Measurements from ENCODE around the gene LANCL2. TPM values are rescaled to one million over a fixed set of nuclear protein-coding genes. Genes with fewer than 3 reads are reported as not detected.

Gene LANCL2
- total RNA-seq, 1 donor from 2014 or later: 21.3 TPM

DNA sequence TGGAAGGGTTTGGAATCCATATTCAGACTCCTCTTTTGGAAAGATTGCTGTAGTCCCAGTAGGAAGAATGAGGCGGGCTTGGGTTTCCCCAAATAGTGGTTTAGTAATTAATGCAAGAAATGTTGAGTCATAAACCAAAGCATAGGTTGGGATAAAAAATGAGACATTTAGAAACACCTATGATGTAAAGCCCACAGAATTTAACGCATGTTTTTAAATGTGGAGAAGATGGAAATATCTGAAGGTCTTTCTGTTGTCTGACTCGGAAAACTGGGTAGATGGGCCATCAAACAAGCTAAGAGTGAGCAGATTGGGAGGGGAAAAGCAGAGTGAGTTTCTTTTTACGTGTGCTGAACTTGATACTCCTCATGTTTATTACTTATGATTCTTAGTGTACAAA is 62.2 kb downstream of the LANCL2 start:
- TF ChIP-seq, protein P1, sequence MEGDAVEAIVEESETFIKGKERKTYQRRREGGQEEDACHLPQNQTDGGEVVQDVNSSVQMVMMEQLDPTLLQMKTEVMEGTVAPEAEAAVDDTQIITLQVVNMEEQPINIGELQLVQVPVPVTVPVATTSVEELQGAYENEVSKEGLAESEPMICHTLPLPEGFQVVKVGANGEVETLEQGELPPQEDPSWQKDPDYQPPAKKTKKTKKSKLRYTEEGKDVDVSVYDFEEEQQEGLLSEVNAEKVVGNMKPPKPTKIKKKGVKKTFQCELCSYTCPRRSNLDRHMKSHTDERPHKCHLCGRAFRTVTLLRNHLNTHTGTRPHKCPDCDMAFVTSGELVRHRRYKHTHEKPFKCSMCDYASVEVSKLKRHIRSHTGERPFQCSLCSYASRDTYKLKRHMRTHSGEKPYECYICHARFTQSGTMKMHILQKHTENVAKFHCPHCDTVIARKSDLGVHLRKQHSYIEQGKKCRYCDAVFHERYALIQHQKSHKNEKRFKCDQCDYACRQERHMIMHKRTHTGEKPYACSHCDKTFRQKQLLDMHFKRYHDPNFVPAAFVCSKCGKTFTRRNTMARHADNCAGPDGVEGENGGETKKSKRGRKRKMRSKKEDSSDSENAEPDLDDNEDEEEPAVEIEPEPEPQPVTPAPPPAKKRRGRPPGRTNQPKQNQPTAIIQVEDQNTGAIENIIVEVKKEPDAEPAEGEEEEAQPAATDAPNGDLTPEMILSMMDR (IDR thresholded peaks at IDR 0.05): no peak
- Mint-ChIP-seq H3K27me3 (ENCODE audit: low read depth) (no peaks in the 10 kb centered on the region), H3K36me3 (ENCODE audit: low read depth) (peaks cover 20% of the 10 kb centered on the region), H3K27ac (ENCODE audit: unreplicated experiment) (no peak overlapping the region), H3K9me3 (ENCODE audit: low read depth) (no peaks in the 10 kb centered on the region), H3K4me1 (ENCODE audit: low read depth) (no peaks in the 10 kb centered on the region), H3K4me3 (ENCODE audit: unreplicated experiment) (no peak overlapping the region)
- DNase-seq (ENCODE audit: low spot score): no peak

DNA sequence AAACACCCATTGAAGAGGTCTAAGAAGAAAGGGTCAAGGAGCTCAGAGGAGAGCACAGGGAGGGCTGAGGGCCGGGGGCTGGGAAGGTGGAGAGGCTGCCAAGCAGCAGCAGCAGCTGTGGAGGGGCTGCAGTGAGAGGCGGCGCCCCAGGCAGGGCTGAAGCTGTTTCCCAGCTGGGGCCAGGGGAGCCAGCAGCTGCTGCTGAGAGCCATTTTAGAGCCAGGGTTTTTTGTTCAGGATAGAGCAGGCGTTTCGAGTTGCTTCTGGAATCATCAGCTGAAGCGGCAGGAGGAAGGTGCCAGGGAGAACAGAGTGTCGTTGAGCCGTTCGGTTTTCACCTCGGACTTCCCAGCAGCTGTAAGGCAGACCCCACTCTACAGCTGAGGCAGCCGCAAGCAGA is 62.7 kb downstream of the LANCL2 start:
- Mint-ChIP-seq H3K27me3 (ENCODE audit: low read depth) (no peaks in the 10 kb centered on the region), H3K27ac (ENCODE audit: unreplicated experiment) (no peak overlapping the region), H3K4me1 (ENCODE audit: low read depth) (no peaks in the 10 kb centered on the region), H3K9me3 (ENCODE audit: low read depth) (no peaks in the 10 kb centered on the region), H3K4me3 (ENCODE audit: unreplicated experiment) (no peak overlapping the region), H3K36me3 (ENCODE audit: low read depth) (peaks cover 20% of the 10 kb centered on the region)
- TF ChIP-seq, protein P1 (IDR thresholded peaks at IDR 0.05): no peak
- no peak for DNase-seq (ENCODE audit: low spot score)

DNA sequence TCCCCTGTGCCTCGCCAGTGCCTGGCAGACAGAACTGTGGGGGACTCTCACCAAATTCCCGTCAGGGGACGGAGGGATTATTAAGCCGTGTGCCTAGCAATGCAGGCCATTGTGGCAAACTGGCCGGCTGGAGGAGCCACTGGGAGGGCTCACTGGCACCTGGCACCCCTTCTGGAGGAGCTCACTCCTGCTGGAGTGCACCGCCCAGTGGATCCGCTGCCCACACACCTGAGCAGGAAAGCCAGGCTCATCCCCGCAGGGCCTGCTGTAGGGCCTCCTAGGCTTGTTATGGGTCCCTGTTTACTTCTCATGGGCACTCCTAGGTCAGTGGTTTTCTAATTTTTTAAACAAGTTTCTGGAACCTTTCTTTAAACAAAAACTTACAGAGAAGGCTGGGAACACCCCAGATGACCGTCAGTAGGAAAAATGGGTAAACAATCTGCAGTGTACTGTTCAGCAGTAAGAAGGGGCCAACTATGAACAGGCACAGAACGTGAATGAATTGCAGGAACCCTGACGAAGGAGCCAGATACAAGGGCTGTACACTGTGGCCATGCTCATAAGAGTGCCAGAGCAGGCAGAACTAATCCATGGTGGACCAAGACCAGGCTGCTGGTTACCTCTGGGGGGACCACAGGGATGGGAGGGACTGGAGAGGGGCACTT is 64.8 kb downstream of the LANCL2 start:
- TF ChIP-seq, protein P1 (IDR thresholded peaks at IDR 0.05): no peak
- H3K27ac Mint-ChIP-seq (ENCODE audit: unreplicated experiment): no peak overlapping the region
- no peak for DNase-seq (ENCODE audit: low spot score)

DNA sequence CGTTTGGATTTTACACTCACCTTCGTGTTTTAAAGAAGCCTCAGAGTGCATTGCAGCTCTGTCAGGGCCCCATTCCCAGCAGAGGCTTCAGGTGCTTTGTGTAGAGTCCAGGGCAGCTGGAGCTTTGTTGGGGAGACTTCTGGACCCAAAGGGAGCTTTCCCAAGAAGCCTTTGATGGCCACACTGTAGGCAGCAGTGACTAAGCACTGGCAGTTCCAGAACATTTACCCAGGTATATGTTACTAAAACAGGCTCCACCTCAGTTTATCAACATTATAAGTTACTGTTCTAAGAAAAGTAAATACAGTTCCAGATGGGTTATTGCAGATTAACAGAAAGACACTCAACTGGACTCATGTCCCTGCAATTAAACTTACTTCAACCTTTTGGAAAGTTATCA is 66.8 kb downstream of the LANCL2 start:
- H3K4me1 Mint-ChIP-seq (ENCODE audit: low read depth): no peaks in the 10 kb centered on the region
- H3K9me3 Mint-ChIP-seq (ENCODE audit: low read depth): no peaks in the 10 kb centered on the region
- no peak overlapping the region for H3K4me3 Mint-ChIP-seq (ENCODE audit: unreplicated experiment)
- H3K36me3 Mint-ChIP-seq (ENCODE audit: low read depth): peaks cover 2% of the 10 kb centered on the region
- TF ChIP-seq, protein P1 (IDR thresholded peaks at IDR 0.05): no peak
- no peak overlapping the region for H3K27ac Mint-ChIP-seq (ENCODE audit: unreplicated experiment)
- no peak for DNase-seq (ENCODE audit: low spot score)
- no peaks in the 10 kb centered on the region for H3K27me3 Mint-ChIP-seq (ENCODE audit: low read depth)

More for the DNA sequence above, 64.8 kb downstream of the LANCL2 start:
- peaks cover 19% of the 10 kb centered on the region for H3K36me3 Mint-ChIP-seq (ENCODE audit: low read depth)
- no peak overlapping the region for H3K4me3 Mint-ChIP-seq (ENCODE audit: unreplicated experiment)
- H3K9me3 Mint-ChIP-seq (ENCODE audit: low read depth): no peaks in the 10 kb centered on the region
- no peaks in the 10 kb centered on the region for H3K27me3 Mint-ChIP-seq (ENCODE audit: low read depth)
- H3K4me1 Mint-ChIP-seq (ENCODE audit: low read depth): no peaks in the 10 kb centered on the region

DNA sequence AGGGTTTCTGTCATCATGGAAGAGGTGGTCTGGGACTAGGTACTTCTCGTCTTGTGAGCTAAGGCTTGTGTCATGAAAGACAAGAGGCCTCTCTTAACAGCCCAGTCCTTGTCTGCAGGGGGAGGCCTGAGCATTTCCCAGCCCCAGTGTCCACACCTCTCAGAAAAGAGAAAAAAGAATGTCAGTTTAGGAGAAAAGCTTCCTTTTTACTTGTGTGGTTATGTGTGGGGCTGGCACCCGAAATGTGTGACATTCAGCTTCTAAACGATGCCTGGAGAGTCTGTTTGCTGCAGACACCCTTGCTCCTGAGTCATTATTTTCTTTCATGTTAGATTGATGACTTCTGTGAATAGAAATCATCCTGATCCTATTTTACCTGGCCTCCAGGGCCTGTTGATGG is 67.4 kb downstream of the LANCL2 start:
- DNase-seq (ENCODE audit: low spot score): no peak
- Mint-ChIP-seq H3K27me3 (ENCODE audit: low read depth) (no peaks in the 10 kb centered on the region), H3K4me3 (ENCODE audit: unreplicated experiment) (no peak overlapping the region), H3K4me1 (ENCODE audit: low read depth) (no peaks in the 10 kb centered on the region), H3K9me3 (ENCODE audit: low read depth) (no peaks in the 10 kb centered on the region), H3K36me3 (ENCODE audit: low read depth) (peaks cover 2% of the 10 kb centered on the region), H3K27ac (ENCODE audit: unreplicated experiment) (no peak overlapping the region)
- TF ChIP-seq, protein P1 (IDR thresholded peaks at IDR 0.05): no peak

Measured in chondrocyte (in vitro differentiated cells).